Motor neuron (in vitro differentiated cells): ENCODE measurements around the gene NDUFAB1. TPM values are rescaled to one million over a fixed set of nuclear protein-coding genes. Genes with fewer than 3 reads are reported as not detected.
A peak's percentile ranks its signal among the peaks of the same experiment; 100 is the strongest.
"Not testable (repeated sequence)": the region's sequence is repeated elsewhere in the genome, so short reads cannot be mapped to it uniquely, and the experiment has no call there.

Experiments used
- ATAC-seq, 8 experiments: fragments of 200-7000 bp; cut with Tn5 transposase; replicated peaks in 6 of 8; 2 replicates each; pipeline ENCODE4 v1.8.0; 2021; ENCODE audit warnings: mild to moderate bottlenecking in 8 of 8, moderate library complexity in 8 of 8
- H3K27ac ChIP-seq, 2 donors: fragments of 250-450 bp; sonication (Bioruptor Pico); 2 replicates each; pipeline ENCODE4 v1.9.0; 2021; ENCODE audit warnings: antibody characterized with exemption in 2 of 2, mild to moderate bottlenecking in 2 of 2, moderate library complexity in 1 of 2
- H3K4me1 ChIP-seq, 2 donors: fragments of 250-450 bp; sonication (Bioruptor Pico); replicated peaks in 1 of 2; 2 replicates each; pipeline ENCODE4 v1.6.1; 2021; ENCODE audit warnings: antibody characterized with exemption in 2 of 2, mild to moderate bottlenecking in 2 of 2, moderate library complexity in 1 of 2
- H3K4me3 ChIP-seq, 5 donors: fragments of 250-450 bp; sonication (Bioruptor Pico); 2 replicates each; pipeline ENCODE4 v1.9.0; 2021; ENCODE audit warnings: antibody characterized with exemption in 5 of 5, mild to moderate bottlenecking in 5 of 5, moderate library complexity in 4 of 5
- WGBS, 10 experiments: fragments of 450-650 bp; shearing (Covaris generic); methylation state at CpG; one replicate each; pipeline ENCODE4 v1.0.0; 2022; 5-methylcytosine and 5-hydroxymethylcytosine counted together
- in situ Hi-C, 9 experiments: fragments of 400-800 bp; cut with MboI; loops; one replicate each; pipeline ENCODE4 v1.15.0; 2021; ENCODE audit warnings: low sequenced_read_pairs in 9 of 9, low pct_unique_long_range_greater_than_20kb in 2 of 9; ENCODE audit not compliant: unreplicated experiment in 9 of 9
- total RNA-seq, 8 experiments: library from RNA; unstranded; fragments of 300-600 nt; gene quantifications; 2 replicates each; pipeline versions ENCODE4 v1.2.3 to v1.2.4, GENCODE V29; 2022

NDUFAB1 gene
- 100 to 1,000 TPM in 7 of 8 experiments, 10 to 100 TPM in 1; 91.2 to 165 (median 130) TPM for total RNA-seq

DNA sequence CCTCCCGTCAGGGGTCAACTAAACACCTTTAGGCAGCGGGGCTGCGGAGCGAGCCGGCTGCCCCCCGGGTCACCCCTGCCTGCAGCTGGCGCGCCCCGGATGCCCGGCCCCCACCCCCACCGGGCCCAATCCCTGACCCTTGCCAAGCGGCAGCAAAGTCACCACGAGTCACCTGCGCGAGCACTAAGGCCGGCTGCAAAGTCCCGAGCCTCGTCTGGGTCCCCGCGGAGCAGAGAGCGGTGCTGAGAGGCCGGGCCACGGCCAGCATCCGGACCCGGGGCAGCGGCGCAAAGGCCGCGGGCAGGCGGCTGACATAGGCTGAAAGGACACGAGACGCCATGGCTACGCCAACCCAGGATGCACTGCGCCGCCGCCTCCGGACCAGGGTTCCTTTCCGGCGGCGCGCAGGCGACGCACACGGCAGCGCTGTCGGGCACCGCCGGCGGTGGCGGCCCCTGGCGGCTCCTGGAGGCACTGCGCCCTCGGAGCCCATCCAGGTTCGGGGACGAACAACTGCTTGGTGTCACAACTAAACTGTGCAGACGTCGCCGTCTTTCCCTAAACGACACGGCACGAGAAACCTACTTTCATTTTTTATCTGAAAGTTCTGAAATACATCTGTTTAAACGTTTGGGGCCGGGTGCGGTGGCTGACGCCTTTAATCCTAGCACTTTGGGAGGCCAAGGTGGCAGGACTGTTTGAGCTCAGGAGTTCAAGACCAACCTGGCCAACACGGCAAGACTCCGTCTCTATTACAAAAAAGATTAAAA, at the start of gene NDUFAB1:
Gene NDUFAB1, minus strand, starts transcription at position 366 of the 770 bp plus-strand sequence. Its CDS starts 26 bp downstream, at position 340.
- peak within 1 kb of the TSS; percentile 91 to 95 for H3K27ac ChIP-seq
- H3K4me3 ChIP-seq: peak within 1 kb of the TSS; percentile 67 to 99 (median 97)
- WGBS, 10 experiments: 0 to 80% (median 9%) methylated on average over 1 to 21 of the region's 67 CpGs
- H3K4me1 ChIP-seq: peaks cover 6 to 11% of the 10 kb centered on the region in 2 donors
- in situ Hi-C loops: no loop called here
- ATAC-seq: peak; percentile 97 to 99 (median 98)

DNA sequence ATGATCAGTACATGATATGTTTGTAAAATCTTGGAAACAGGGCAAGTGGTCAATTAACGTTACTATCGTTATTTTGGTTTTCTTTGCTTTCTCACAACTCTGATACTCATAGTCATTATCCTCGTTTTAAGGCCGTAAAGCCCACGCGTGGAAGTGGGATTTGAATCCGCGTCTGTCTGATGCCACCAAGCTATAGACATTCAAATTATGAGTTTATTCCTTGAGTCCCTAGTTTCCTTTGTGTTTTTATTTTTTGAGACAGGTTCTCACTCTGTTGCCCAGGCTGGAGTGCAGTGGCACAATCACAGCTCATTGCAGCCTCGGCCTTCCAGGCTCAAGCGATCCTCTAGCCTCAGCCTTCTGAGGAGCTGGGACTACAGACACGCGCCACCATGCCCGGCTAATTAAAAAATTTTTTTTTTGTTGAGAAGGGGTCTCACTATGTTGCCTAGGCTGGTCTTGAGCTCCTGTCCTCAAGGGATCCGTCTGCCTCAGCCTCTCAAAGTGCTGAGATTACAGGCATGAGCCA, 46.2 kb upstream of the NDUFAB1 start:
- 0 to 91% (median 40%) methylated on average over 2 to 12 of the region's 14 CpGs; no CpG with 5 or more reads in 1 of the 10 experiments for WGBS, 10 experiments
- peaks cover 6 to 13% of the 10 kb centered on the region in 2 donors for H3K4me1 ChIP-seq
- H3K27ac ChIP-seq: peak overlapping the region; percentile 77 to 92
- in situ Hi-C loops: no loop called here
- ATAC-seq: no peak
- peak overlapping the region; percentile 63 to 95 (median 84) for H3K4me3 ChIP-seq

DNA sequence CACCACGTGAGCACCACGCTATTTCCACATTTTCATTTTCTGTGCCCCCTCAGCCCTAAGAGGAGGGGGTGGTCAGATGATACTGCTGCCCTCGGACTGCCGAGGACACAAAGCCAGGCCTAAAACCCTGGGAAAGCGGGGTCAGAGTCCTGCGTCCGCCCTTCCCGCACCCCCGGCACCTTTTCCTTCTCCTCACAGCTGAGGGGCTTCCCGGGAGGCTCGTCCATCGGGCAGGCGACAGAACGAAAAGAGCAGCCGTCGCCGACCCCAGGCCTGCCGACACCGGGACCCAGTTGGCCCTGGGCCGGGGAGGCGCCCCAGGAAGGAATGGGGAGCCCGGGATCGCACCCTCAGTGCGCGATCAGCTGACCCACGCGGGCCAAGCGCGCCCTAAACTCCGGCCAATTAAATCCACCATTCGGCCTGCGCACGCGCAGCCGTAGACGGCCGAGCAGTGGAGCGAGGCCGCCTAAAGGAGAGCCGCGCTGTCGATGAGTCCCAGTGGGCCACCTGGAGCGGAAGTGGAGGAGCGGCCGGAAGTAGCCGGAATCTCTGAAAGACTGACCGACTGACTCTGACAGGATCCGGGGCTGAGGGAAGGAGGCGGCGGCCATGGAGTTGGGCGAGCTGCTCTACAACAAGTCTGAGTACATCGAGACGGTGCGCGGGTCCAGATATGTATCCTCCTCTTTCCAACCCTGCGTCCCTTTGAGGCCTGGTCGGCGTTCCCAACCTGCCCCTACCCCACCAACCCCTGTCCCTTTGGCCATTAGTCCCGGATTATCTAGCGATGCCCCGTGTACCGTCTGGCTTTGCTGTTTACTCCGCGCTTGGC, 45.0 kb upstream of the NDUFAB1 start, which contains the start of the genes DCTN5 and PALB2:
Gene DCTN5, plus strand, starts transcription at position 536 of the 835 bp plus-strand sequence. Its CDS starts 77 bp downstream, at position 613.
Gene PALB2, minus strand, starts transcription at position 380 of the 835 bp plus-strand sequence. Its CDS starts 153 bp downstream, at position 227.
- 0 to 13% (median 0%) methylated on average over 1 to 17 of the region's 64 CpGs; no CpG with 5 or more reads in 2 of the 10 experiments for WGBS, 10 experiments
- ATAC-seq: peak; percentile 96 to 99 (median 99)
- in situ Hi-C loops: no loop called here

GRCh38 chr16:23640615-23640930, 44.5 kb upstream of the NDUFAB1 start:
- H3K27ac ChIP-seq: peak overlapping the region; percentile 31 to 92
- 0 to 40% (median 2%) methylated on average over 1 to 6 of the region's 8 CpGs; no CpG with 5 or more reads in 2 of the 10 experiments for WGBS, 10 experiments
- in situ Hi-C loops: no loop called here
- peaks cover 6 to 13% of the 10 kb centered on the region in 2 donors for H3K4me1 ChIP-seq
- ATAC-seq: peak in 2 of 8 experiments; percentile 12 to 25
- peak overlapping the region; percentile 63 to 95 (median 84) for H3K4me3 ChIP-seq

More for the DNA sequence above, 45.0 kb upstream of the NDUFAB1 start, which contains the start of the genes DCTN5 and PALB2:
- H3K4me3 ChIP-seq: peak within 1 kb of the TSS; percentile 63 to 95 (median 84)
- H3K27ac ChIP-seq: peak within 1 kb of the TSS; percentile 77 to 92
- H3K4me1 ChIP-seq: peaks cover 6 to 13% of the 10 kb centered on the region in 2 donors

DNA sequence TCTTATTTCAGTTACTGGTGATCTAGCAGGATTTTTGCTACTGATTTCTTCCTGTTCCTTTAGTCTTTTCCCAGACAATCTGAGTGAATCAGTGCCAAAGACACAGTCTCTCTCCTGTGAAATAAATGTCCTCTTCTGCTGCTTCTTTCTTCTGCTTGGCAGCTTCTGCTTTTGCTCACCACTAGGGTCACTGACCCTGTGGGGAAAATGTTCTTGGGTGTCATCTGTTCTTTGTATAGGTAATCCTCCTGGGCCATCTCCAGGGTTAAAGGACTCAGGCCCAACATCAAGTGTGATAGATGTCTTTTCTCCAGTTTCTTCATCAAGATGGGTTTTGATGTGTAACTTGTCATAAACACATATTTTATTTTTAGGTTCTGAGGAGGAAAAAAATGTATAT, 39.8 kb upstream of the NDUFAB1 start:
- no peak overlapping the region for H3K4me3 ChIP-seq
- H3K27ac ChIP-seq: no peak overlapping the region
- H3K4me1 ChIP-seq: peaks cover 0 to 7% of the 10 kb centered on the region in 2 donors
- no peak for ATAC-seq
- in situ Hi-C loops: no loop called here

DNA sequence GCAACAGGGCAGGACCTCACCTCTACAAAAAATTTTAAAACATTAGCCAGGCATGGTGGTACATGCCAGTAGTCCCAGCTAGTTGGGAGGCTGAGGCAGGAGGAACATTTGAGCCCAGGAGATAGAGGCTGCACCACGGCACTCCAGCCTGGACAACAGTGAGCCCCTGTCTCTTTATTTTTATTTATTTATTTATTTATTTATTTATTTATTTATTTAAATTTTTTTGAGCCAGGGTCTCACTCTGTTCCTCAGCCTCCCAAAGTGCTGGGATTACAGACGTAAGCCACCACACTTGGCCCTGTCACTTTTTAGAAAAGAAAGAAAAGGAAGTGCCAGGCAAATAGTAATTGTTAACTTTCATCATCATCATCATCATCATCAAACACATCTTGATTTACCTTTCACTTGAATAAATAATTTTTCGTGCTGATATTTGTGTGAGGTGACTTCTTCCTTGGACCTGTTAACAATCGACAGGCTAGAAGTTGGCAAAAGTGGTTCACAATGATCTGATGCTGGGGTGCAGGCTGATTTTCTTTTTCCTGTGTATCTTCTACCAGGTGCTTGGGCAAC, 38.4 kb upstream of the NDUFAB1 start:
- WGBS, 10 experiments: 92 to 100% (median 96%) methylated on average over 1 to 4 of the region's 4 CpGs; no CpG with 5 or more reads in 1 of the 10 experiments
- Histone ChIP-seq H3K27ac (no peak overlapping the region), H3K4me3 (no peak overlapping the region), H3K4me1 (no peaks in the 10 kb centered on the region)
- no peak for ATAC-seq
- in situ Hi-C loops: no loop called here

DNA sequence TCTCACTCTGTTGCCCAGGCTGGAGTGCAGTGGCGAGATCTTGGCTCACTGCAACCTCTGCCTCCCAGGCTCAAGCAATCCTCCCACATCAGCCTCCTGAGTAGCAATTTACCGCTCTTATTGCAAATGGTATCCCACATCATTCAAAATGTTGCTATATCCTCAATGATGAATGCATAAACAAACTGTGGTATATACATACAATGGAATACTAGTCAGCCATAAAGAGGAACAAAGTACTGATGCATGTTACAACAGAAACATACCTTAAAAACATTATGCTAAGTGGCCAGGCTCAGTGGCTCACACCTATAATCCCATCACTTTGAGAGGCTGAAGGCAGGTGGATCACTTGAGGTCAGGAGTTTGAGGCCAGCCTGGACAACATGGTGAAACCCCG, 35.8 kb upstream of the NDUFAB1 start:
- H3K4me1 ChIP-seq, ATAC-seq, H3K27ac ChIP-seq, in situ Hi-C loops, H3K4me3 ChIP-seq: not testable (repeated sequence)
- WGBS, 10 experiments: 100% methylated on average over 1 to 3 of the region's 3 CpGs; no CpG with 5 or more reads in 3 of the 10 experiments

- ATAC-seq: no peak
- H3K27ac ChIP-seq: no peak overlapping the region
- 80 to 100% (median 96%) methylated on average over 1 to 8 of the region's 8 CpGs; no CpG with 5 or more reads in 1 of the 10 experiments for WGBS, 10 experiments
- no peaks in the 10 kb centered on the region for H3K4me1 ChIP-seq
- in situ Hi-C loops: no loop called here
- no peak overlapping the region for H3K4me3 ChIP-seq
Measured at GRCh38 chr16:23629516-23629915, 33.4 kb upstream of the NDUFAB1 start.

DNA sequence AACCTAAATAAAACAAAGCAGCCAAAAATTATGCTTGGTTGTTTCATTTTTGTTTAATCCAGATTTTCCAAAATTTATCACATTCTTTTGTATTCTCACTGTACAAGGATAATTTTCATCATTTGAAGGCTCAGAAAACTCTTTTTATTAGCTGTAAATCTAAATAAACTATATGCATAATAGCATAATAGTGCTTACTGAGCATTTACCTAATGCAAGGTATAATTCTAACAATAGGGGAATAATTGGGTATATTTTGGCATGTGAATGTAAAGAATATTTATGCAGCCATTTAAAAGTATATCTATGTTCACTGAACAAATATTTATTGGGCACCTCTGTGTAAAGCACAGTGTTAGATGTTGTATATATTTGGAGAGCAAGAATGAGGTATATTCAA, 28.0 kb upstream of the NDUFAB1 start:
- Histone ChIP-seq H3K27ac (no peak overlapping the region), H3K4me1 (no peaks in the 10 kb centered on the region), H3K4me3 (no peak overlapping the region)
- in situ Hi-C loops: no loop called here
- no peak for ATAC-seq

- no peak for ATAC-seq
- no peak overlapping the region for H3K4me3 ChIP-seq
- H3K4me1 ChIP-seq: no peaks in the 10 kb centered on the region
- no peak overlapping the region for H3K27ac ChIP-seq
- 92 to 100% (median 97%) methylated on average over 4 to 9 of the region's 9 CpGs; no CpG with 5 or more reads in 6 of the 10 experiments for WGBS, 10 experiments
- in situ Hi-C loops: no loop called here
Measured at GRCh38 chr16:23615805-23616204, 19.7 kb upstream of the NDUFAB1 start.

GRCh38 chr16:23611936-23612335, 15.8 kb upstream of the NDUFAB1 start:
- H3K27ac ChIP-seq: no peak overlapping the region
- 100% methylated on average over 3 of the region's 3 CpGs; no CpG with 5 or more reads in 6 of the 10 experiments for WGBS, 10 experiments
- no peaks in the 10 kb centered on the region for H3K4me1 ChIP-seq
- no peak overlapping the region for H3K4me3 ChIP-seq
- ATAC-seq: peak in 2 of 8 experiments; percentile 24 to 40
- in situ Hi-C loops: no loop called here

GRCh38 chr16:23610905-23611304, 14.8 kb upstream of the NDUFAB1 start:
- H3K4me1 ChIP-seq, H3K4me3 ChIP-seq, H3K27ac ChIP-seq, ATAC-seq, in situ Hi-C loops: not testable (repeated sequence)
- 87 to 100% (median 95%) methylated on average over 1 to 5 of the region's 6 CpGs; no CpG with 5 or more reads in 3 of the 10 experiments for WGBS, 10 experiments
